Activated T-cell treated with anti-CD3 and anti-CD28 coated beads for 48 hours (primary cell): ENCODE results near the gene SLC36A1.
"Not testable (repeated sequence)": the region's sequence is repeated elsewhere in the genome, so short reads cannot be mapped to it uniquely, and the experiment has no call there.

ENCODE experiments used
- DNase-seq: peaks from one replicate; pipeline ENCODE4 v3.0.0-alpha.2; 2020; ENCODE audit warnings: low read depth

Gene SLC36A1

GRCh38 chr5:151447174-151448037 lies at the start of gene SLC36A1:
SLC36A1 (plus strand) TSS chr5:151447603; CDS start chr5:151458793, 11,190 bp downstream.
- peak; percentile 94 for DNase-seq

- DNase-seq = no peak
Observed at GRCh38 chr5:151405334-151406160, 41.9 kb upstream of the SLC36A1 start.

- DNase-seq = no peak
Observed at GRCh38 chr5:151406322-151406947, 41.0 kb upstream of the SLC36A1 start.

GRCh38 chr5:151408591-151409230 lies 38.7 kb upstream of the SLC36A1 start:
- DNase-seq = no peak

- DNase-seq = no peak
Observed at GRCh38 chr5:151413800-151414199, 33.6 kb upstream of the SLC36A1 start.

GRCh38 chr5:151414536-151414935 lies 32.9 kb upstream of the SLC36A1 start:
- no peak for DNase-seq

GRCh38 chr5:151417712-151418111 lies 29.7 kb upstream of the SLC36A1 start:
- no peak for DNase-seq

- DNase-seq = no peak
Observed at GRCh38 chr5:151420127-151420526, 27.3 kb upstream of the SLC36A1 start.

GRCh38 chr5:151424892-151425523 lies 22.4 kb upstream of the SLC36A1 start:
- no peak for DNase-seq

- not testable (repeated sequence) for DNase-seq
Observed at GRCh38 chr5:151426347-151426746, 21.1 kb upstream of the SLC36A1 start.

- no peak for DNase-seq
Observed at GRCh38 chr5:151427258-151427657, 20.1 kb upstream of the SLC36A1 start.

- DNase-seq = no peak
Observed at GRCh38 chr5:151430731-151431130, 16.7 kb upstream of the SLC36A1 start.

GRCh38 chr5:151431666-151432065 lies 15.7 kb upstream of the SLC36A1 start:
- no peak for DNase-seq

- DNase-seq = no peak
Observed at GRCh38 chr5:151432210-151432609, 15.2 kb upstream of the SLC36A1 start.

- DNase-seq = no peak
Observed at GRCh38 chr5:151434570-151435237, 12.7 kb upstream of the SLC36A1 start.

GRCh38 chr5:151448038-151448985 lies 909 bp downstream of the SLC36A1 start:
- DNase-seq = no peak

GRCh38 chr5:151449297-151449696 lies 1.9 kb downstream of the SLC36A1 start:
- DNase-seq = no peak

- DNase-seq = no peak
Observed at GRCh38 chr5:151449839-151450238, 2.4 kb downstream of the SLC36A1 start.

GRCh38 chr5:151450605-151451004 lies 3.2 kb downstream of the SLC36A1 start:
- DNase-seq = no peak
